NCI-H1694 (cell line): ENCODE data around the gene OR5A2.
A peak's percentile ranks its signal among the peaks of the same experiment; 100 is the strongest.
"Not testable (repeated sequence)": the region's sequence is repeated elsewhere in the genome, so short reads cannot be mapped to it uniquely, and the experiment has no call there.

Experiments used
- DNase-seq: peaks from one replicate; lab custom pipeline; 2025; lab: John Stamatoyannopoulos, UW

The OR5A2 gene, protein sequence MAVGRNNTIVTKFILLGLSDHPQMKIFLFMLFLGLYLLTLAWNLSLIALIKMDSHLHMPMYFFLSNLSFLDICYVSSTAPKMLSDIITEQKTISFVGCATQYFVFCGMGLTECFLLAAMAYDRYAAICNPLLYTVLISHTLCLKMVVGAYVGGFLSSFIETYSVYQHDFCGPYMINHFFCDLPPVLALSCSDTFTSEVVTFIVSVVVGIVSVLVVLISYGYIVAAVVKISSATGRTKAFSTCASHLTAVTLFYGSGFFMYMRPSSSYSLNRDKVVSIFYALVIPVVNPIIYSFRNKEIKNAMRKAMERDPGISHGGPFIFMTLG

DNA sequence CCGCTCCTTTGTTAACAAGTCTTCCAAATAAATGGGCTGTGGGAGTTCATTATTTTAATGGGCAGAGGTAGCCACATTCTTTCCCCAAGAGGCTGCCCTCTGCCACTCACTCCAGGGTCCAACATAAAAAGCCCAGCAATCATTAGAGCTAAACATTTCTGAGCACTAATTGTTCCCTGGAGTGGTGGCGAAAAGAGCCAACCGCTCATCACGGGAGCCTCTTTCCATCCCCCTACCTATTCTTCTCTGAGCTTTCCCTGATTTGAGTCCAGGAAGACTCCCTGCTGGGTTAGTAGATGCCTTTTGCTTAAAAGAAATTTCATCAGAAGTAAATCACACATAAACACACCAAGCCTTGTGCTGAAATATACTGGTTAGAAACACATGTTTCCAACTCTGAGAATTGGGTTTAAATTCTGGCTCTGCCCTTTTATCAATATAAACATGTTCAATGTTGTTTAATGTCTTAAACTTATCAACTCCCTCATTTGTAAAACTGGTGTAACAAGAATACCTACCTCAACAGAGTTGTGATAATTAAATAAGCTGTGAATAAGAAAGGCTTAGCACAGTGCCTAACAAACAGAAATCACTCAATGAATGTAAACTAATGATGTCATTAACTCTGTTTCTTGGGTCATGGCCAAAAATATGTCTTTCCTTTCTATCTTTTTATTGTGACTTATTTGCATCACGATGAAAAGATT, at the start of gene OR5A2:
TSS of gene OR5A2 (minus strand) at position 53 of the 707 bp plus-strand sequence. CDS start 3,460 bp downstream, outside the sequence.
- no peak for DNase-seq

DNA sequence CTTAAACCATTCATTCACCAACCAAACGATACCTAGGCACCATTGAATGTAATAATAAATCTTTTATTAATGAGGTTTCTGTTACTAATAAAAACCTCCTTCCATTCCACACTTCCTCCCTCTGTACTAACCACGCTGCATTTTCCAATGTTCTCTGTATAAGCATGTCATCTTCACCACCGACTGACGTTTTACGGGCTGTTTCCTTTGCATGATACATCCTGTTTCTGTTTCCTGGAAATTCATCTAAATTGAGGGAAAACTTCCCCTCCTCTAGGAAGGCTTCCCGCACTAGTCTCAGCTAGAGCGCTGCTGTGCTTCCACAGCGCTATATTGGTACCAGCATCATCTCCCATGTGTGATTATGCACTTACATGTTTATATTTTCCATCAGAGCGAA, 49.0 kb upstream of the OR5A2 start:
- no peak for DNase-seq

DNA sequence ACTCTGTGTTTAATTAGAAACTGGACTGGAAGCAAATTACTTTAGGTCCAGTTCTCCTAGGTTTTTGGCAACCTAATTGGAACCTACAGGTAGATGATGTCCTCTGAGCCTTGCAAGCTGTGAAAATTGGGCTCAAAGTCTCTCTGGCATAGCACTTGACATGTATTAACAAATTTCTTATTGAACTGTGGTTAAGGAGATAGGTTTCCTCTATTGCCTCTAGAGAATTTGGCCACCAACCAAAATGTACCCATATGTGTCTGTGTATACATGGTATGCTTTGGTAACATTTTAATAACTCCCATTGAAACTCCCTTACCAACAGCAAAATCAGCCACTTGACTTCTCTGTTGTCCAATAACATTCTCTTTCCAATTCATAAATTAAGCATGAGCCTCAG, 46.8 kb upstream of the OR5A2 start, which contains the start of gene OR4D10:
TSS of gene OR4D10 (plus strand) at position 301 of the 400 bp plus-strand sequence. CDS start 4,115 bp downstream, outside the sequence.
- no peak for DNase-seq

DNA sequence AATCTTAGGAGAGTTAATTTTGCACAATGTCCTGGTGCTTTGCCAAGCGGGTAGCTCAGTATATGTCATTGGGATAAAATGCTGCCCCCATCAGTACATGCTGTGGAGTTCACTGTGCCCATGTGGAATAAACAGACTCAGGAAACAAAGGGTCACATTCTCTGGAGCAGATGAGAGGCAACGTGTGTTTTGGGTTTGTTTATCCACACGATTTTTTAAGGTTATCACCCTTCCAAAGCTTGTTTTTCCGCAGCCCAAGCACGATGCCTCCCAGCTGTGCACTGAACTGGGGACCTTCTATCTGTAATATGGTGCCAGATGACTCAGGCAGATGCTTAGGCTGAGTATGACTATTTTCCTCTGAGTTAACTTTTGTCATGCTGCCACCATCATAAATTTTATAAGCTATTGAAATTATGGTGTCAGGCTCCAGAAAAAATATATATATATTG, 37.0 kb upstream of the OR5A2 start:
- no peak for DNase-seq

DNA sequence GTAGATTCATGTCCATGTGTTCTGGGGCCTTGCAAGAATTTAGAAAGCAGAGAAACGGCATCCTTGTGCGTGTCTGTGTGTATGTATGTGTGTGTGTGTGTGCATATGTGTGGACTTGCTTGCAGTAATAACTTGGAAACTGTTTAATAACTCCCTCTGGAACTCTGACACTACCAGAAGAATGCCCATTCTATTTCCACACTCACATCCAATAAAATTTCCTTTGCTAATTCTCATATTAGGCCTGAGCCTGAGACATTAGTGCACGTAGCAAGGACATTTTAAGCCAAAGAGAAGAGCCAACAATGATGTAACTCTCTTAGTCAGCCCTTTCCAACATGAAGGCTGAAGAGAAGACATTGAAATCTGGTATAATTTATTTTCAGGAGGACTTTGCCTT, 33.7 kb upstream of the OR5A2 start:
- no peak for DNase-seq

DNA sequence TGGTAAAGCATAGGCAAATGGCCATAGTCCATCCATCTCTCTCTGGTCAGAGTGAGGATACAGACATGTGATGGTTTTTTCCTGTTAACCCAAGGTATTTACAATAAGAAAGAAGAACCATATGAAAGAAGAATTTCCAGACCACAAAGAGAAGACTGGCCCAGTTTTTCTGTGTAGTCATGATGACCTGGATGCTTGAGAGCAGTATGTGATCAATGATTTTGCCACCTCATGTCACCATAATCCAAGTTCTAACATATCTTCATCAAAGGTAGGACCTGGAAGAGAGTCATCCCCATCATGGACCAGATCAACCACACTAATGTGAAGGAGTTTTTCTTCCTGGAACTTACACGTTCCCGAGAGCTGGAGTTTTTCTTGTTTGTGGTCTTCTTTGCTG, 30.4 kb upstream of the OR5A2 start, which contains the start of gene OR4D6:
TSS of gene OR4D6 (plus strand) at position 301 of the 400 bp plus-strand sequence. CDS start at position 301, 0 bp downstream.
- no peak for DNase-seq

DNA sequence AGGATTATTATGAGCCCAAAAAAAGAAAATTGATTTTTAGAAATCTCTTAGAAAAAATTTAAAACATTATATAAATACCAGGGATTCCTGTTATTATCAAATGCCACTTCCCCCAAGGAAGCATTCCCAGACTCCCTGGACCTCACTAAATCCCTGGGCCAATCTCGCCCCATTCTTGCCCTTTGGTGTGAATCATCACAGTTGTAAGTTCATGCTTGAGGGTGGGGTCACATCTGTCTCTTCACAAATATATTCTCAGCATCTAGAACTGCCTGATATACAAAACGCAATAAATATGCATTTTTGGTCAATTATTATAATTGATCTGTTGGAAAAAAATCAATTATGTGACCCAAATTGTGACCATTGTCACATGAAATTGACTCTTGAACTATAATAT, 22.3 kb upstream of the OR5A2 start:
- DNase-seq: no peak

DNA sequence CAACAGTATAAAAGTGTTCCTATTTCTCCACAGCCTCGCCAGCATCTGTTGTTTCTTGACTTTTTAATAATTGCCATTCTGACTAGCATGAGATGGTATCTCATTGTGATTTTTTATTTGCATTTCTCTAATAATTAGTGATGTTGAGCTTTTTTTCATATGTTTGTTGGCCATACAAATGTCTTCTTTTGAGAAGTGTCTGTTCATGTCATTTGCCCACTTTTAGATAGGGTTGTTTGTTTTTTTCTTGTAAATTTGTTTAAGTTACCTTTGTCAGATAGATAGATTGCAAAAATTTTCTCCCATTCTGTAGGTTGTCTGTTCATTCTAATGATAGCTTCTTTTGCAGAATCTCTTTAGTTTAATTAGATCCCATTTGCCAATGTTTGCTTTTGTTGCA, 19.4 kb upstream of the OR5A2 start:
- DNase-seq: not testable (repeated sequence)

DNA sequence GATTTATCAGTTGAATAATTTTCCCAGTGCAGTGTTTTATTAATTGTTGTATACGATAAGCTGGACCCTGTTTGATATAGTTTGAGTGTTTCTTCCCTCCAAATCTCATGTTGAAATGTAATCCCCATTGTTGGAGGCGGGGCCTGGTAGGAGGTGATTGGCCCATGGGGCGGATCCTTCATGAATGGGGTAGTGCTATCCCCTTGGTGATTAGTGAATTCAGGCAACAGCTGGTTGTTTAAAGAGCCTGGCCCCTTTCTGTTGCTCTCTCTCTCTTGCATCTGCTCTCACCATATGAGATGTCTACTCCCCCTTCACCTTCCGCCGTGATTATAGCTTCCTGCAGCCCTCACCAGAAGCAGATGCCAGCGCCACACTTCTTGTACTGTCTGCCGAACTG, 11.6 kb upstream of the OR5A2 start:
- no peak for DNase-seq

DNA sequence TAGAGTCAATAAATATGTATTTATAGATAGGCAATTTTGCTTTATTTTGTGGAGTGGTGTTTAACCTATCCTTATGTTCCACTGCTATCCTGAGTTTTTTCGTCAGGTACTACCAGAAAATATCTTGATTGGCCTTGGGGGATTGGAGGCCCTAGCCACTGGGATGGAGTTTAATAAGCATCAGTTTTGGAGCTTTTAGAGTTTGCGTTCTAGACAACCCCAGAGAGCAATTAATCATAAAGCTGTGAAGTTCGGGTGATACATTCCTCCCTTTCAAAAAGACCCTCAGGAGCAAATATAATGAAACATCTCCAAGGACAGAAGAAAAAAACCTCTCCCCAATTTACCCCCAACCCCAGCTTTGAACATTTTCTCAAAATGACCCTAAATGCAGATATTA, 10.0 kb upstream of the OR5A2 start, which contains the start of gene OR5A1:
TSS of gene OR5A1 (plus strand) at position 301 of the 400 bp plus-strand sequence. CDS start 6,700 bp downstream, outside the sequence.
- DNase-seq: no peak

DNA sequence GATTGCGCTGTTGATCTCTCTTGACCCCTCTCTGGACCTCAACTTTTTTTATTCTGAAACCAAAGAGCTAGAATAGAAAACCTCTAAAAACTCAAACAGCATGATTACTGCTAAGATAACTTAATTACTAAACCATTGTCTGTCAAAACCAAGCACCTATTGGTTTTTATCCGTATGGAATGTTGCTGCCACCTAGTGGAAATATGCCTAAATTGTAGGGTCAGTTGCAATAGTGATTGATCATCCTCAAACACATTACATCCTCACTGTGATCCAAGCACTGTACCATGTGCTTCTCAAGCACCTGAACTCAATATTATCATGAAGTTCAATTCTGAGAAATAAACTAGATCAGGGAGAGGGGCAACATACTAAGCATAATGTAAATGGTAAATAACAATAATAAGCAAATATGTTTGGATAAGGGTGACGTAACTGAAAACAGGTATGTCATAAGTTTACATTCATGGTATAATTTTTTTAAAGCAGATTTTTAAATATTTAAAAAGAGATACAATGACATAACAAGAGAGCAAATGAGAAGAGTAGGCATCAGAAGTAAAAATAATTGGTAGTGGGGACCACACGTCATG, 3.8 kb upstream of the OR5A2 start:
- peak; percentile 66 for DNase-seq

DNA sequence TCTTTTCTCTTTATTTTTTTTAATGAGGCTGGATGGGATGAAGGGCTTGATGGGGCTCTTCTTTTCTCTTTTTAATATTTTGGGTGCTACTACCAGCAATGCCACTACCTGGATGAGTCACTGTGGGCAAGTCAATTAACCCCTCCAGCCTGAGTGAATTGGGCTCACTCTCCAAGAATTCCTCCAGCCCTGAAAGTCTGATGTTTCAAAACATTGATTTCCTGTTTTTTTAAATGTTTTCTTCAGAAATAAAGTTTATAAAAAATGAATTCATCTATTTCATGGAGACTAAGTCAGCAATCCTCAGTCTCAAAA, 812 bp upstream of the OR5A2 start:
- no peak for DNase-seq

DNA sequence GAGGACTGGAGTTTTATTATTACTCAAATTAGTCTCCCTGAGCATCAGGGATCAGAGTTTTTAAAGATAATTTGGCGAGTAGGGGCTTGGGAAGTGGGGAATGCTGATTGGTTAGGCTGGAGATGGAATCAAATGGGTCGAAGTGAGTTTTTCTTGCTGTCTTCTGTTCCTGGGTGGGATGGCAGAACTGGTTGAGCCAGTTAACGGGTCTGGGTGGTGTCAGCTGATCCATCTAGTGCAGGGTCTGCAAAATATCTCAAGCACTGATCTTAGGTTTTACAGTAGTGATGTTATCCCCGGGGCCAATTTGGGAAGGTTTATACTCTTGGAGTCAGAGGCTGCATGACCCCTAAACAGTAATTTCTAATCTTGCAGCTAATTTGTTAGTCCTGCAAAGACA, 1.1 kb downstream of the OR5A2 start:
- DNase-seq: no peak

DNA sequence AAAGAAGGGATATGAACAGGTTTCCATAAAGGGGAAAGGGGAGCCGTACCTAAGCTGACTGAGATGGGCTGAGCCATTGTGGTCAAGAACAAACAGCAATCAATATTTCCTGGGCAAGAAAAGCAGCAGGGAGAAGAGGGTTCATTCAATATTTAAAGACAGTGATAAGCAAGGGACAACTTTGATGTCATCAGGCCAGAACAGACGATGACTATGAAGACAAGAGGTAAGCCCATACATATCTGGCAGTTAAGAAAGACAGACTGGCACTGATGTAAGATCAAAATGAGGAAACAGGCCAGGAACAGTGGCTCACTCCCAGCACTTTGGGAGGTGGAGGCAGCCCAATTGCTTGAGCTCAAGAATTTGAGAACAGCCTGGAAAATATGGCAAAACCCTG, 2.4 kb downstream of the OR5A2 start:
- DNase-seq: no peak

DNA sequence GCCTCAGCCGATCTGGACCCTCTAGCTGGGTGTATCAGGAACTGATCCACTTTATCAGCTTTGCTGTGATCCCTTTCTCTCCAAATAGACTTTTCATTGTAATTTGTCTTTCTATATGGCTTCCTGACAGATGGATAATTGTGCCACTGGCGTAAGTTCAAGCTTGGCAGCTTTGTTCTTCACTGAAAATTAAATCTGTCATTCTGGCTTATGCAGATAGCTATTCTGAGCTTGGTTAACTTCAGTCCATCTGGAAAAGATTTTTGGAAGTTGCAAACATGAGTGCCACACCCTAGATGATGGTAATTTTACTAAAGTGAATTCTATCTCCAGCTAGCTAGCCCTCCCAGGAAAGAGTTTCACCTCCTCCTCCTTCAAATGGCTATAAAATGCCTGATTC, 8.1 kb downstream of the OR5A2 start:
- DNase-seq: peak; percentile 65

DNA sequence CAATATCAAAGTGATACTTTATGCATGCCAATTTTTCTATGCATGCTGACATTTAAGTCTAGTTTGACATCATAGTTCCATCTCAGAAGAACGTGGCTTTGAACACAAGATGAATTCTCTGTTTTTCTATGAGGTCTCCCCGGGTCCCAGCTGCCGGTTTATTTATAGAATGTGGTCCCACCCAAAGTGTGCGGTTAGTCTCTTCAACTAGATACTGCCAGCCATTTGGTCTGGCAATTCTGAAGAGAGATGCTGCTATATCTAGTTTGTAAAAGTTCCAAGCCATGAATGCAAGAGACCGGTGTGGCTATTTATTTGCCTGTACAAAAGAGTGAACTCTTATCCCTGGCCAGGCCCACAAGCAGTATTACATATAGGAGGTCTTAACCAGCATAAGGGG, 9.2 kb downstream of the OR5A2 start:
- no peak for DNase-seq

DNA sequence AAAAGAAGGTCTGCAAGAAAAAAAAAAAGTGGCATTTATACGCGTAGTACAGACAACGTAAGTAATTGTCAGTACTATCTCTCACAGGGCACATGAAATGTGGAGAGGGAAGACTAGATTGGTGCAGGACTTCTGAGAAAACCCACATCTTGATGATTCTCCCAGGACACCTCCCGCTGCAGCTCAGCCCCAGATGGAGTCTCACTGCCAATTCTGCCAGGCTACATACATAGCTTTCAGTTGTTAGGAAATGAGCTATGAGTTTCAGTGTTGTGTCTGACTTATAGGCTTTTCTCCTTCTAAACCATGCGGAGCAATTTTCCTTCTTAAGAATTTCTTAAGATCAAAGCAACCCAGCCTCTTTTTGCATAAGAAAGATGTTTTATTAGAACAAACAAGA, 9.6 kb downstream of the OR5A2 start:
- DNase-seq: no peak

DNA sequence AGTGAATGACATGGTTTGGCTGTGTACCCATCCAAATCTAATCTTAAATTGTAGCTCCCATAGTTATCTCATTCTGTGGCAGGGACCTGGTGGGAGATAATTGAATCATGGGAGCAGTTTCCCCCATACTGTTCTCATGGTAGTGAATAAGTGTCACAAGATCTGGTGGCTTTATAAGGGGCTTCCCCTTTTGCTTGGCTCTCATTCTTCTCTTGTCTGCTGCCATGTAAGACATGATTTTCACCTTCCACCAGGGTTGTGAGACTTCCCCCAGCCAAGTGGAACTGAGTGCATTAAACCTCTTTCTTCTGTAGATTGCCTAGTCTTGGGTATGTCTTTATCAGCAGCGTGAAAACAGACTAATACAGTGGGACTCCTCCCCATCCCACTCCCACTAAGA, 11.1 kb downstream of the OR5A2 start:
- DNase-seq: no peak

DNA sequence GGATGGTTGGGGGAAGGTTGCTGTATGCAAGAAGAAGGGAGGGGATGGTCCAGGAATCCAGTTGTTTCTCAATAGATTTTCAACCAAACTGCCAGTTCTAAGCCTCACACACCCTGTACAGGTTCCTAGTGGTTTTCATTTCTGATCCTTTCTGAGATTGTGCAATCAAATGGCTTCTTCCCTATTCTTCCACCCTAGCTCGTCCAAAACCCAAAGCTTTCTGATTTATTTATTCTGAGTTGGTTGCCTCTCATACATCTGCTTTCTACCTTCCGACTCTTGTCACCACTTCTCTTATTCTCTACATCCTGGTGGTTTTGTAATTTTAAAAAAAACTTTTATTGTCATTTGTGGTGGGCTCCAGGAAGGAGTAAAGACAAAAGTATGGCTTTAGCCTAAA, 12.6 kb downstream of the OR5A2 start:
- no peak for DNase-seq

DNA sequence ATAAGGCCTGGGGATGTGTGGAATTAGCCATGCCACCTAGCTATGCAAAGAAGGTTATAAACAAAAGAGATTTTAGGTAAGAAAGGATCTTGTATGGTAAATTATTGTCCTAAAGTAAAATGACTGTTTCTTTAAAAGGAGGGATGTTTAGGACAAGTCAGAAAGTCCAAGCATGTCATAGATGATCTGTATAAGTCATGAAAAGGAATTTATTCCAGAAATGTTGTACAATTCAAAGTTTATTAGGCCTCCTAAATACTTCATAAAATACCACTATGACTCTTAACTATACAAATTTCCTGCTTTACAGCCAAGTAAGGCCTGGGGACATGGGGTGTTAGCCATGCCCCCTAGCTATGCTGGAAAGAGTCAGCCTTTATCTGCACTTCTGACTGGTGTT, 22.7 kb downstream of the OR5A2 start:
- no peak for DNase-seq

DNA sequence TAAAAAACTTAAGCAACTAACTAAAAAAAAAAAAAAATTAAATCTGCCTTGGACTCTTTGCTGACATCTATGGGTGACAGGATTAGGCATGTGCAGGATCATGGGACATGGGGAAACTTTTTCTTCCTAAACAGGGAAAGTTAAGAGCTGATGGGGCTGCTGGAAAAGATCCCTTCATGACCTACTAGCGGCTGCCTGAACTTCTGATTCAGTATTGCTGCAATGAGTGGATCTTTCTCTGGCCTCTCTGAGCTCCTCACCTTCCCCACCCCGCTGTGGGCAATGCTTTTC, 25.0 kb downstream of the OR5A2 start:
- no peak for DNase-seq

DNA sequence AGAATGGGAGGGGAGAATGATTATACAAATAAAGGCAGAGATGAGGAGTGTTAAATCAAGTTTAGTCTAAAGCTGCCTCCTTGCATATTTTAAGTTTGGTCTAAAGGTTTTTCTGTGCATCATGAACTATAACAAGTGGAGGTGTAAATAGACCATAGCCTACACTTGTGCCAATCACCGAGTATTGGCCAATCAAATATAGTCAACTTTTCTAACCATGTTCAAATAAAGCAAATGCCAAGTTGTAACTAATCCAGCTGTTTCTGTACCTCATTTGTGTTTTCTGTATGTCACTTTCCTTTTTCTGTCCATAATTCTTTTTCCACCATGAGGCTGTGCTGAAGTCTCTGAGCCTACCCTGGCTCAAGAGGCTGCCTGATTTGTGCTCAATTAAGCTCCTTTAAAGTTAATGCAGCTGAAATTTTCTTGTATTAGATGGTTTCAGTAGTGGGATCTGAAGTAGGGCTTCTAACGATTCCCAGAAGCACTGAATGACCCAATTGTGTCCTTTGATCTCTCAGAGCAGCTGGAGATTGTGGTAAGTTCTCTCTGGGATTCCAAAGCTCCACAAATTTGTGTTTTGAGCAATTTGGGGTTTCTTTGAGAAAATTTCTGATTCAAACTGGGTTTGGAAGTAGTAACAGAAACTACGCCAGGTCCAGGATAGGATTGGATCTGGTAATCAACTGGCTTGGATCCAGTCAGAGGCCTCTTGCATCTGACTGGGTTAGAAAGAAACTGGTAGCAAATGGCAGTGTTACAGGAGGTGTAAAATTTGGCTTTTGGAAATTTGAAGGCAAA, 25.6 kb downstream of the OR5A2 start:
- DNase-seq: no peak
